ENCODE results near the gene KLHL29. TPM values are rescaled to one million over a fixed set of nuclear protein-coding genes. Genes with fewer than 3 reads are reported as not detected.

Gene KLHL29
- total RNA-seq, 2 donors from 2014 or later: 2.9 to 4.6 TPM

GRCh38 chr2:23456881-23457760, 72.1 kb downstream of the KLHL29 start:
- DNase-seq (no peak), ATAC-seq (no peak)
- intact Hi-C loops (cut with DNase I, micrococcal nuclease): no loop called here

- ATAC-seq: no peak
- no peak for DNase-seq
- intact Hi-C loops (cut with DNase I, micrococcal nuclease): no loop called here
Observed at GRCh38 chr2:23457990-23458682, 73.2 kb downstream of the KLHL29 start.

GRCh38 chr2:23459032-23459431, 74.1 kb downstream of the KLHL29 start:
- no peak for ATAC-seq
- intact Hi-C loops (cut with DNase I, micrococcal nuclease): no loop called here

GRCh38 chr2:23460228-23460627, 75.2 kb downstream of the KLHL29 start:
- intact Hi-C loops (cut with DNase I, micrococcal nuclease): no loop called here
- ATAC-seq: no peak
- no peak for DNase-seq

More at GRCh38 chr2:23459032-23459431, 74.1 kb downstream of the KLHL29 start:
- no peak for DNase-seq

- ATAC-seq (no peak), DNase-seq (no peak)
- intact Hi-C loops (cut with DNase I, micrococcal nuclease): no loop called here
Observed at GRCh38 chr2:23460993-23461392, 76.0 kb downstream of the KLHL29 start.

- ATAC-seq (no peak), DNase-seq (no peak)
- intact Hi-C loops (cut with DNase I, micrococcal nuclease): no loop called here
Observed at GRCh38 chr2:23464156-23464555, 79.2 kb downstream of the KLHL29 start.

GRCh38 chr2:23464905-23465537, 80.0 kb downstream of the KLHL29 start:
- intact Hi-C loops (cut with DNase I, micrococcal nuclease): no loop called here
- no peak for ATAC-seq
- no peak for DNase-seq

GRCh38 chr2:23465936-23466335, 81.0 kb downstream of the KLHL29 start:
- intact Hi-C loops (cut with DNase I, micrococcal nuclease): no loop called here
- ATAC-seq: no peak
- DNase-seq: no peak

GRCh38 chr2:23467618-23468017, 82.6 kb downstream of the KLHL29 start:
- intact Hi-C loops (cut with DNase I, micrococcal nuclease): no loop called here
- DNase-seq (no peak), ATAC-seq (no peak)

GRCh38 chr2:23468474-23469141, 83.6 kb downstream of the KLHL29 start:
- no peak for ATAC-seq
- intact Hi-C loops (cut with DNase I, micrococcal nuclease): no loop called here
- DNase-seq: no peak

- no peak for DNase-seq
- intact Hi-C loops (cut with DNase I, micrococcal nuclease): no loop called here
- no peak for ATAC-seq
Observed at GRCh38 chr2:23469142-23469540, 84.2 kb downstream of the KLHL29 start.

GRCh38 chr2:23475036-23475435, 90.1 kb downstream of the KLHL29 start:
- intact Hi-C loops (cut with DNase I, micrococcal nuclease): no loop called here
- no peak for DNase-seq

GRCh38 chr2:23475473-23475872, 90.5 kb downstream of the KLHL29 start:
- DNase-seq (no peak), ATAC-seq (no peak)
- intact Hi-C loops (cut with DNase I, micrococcal nuclease): no loop called here

More at GRCh38 chr2:23475036-23475435, 90.1 kb downstream of the KLHL29 start:
- ATAC-seq: no peak

- no peak for ATAC-seq
- intact Hi-C loops (cut with DNase I, micrococcal nuclease): no loop called here
- no peak for DNase-seq
Observed at GRCh38 chr2:23476786-23477185, 91.8 kb downstream of the KLHL29 start.

- intact Hi-C loops (cut with DNase I, micrococcal nuclease): no loop called here
- no peak for DNase-seq
- ATAC-seq: no peak
Observed at GRCh38 chr2:23477392-23477791, 92.4 kb downstream of the KLHL29 start.

- intact Hi-C loops (cut with DNase I, micrococcal nuclease): no loop called here
- ATAC-seq: no peak
Observed at GRCh38 chr2:23478087-23478932, 93.3 kb downstream of the KLHL29 start.

GRCh38 chr2:23478933-23479683, 94.1 kb downstream of the KLHL29 start:
- intact Hi-C loops (cut with DNase I, micrococcal nuclease): no loop called here
- ATAC-seq (no peak), DNase-seq (no peak)

More at GRCh38 chr2:23478087-23478932, 93.3 kb downstream of the KLHL29 start:
- no peak for DNase-seq

Measured in left colon (tissue), 2 donors.